MM.1S (cell line): ENCODE measurements around the gene TTC1.

Source experiments
- DNase-seq: peaks from one replicate; pipeline ENCODE4 v3.0.0-alpha.2; 2015
- H2AFZ ChIP-seq: fragments of 300-600 bp; sonication (generic); 2 replicates; pipeline ENCODE4 v1.6.0; 2016; ENCODE audit warnings: antibody characterized with exemption, low read length
- H3F3A ChIP-seq: fragments of 300-600 bp; sonication (generic); 2 replicates; pipeline ENCODE4 v1.6.1; 2016; ENCODE audit warnings: mild to moderate bottlenecking, antibody characterized with exemption, low read length, moderate library complexity, mixed read lengths; ENCODE audit not compliant: insufficient read depth
- H3K27ac ChIP-seq: fragments of 300-600 bp; sonication (generic); 2 replicates; pipeline ENCODE4 v1.5.1; 2016; ENCODE audit warnings: mild to moderate bottlenecking, low read length
- H3K27me3 ChIP-seq: fragments of 300-600 bp; sonication (generic); replicated peaks from 2 replicates; pipeline ENCODE4 v1.6.0; 2016; ENCODE audit warnings: low read length; ENCODE audit not compliant: insufficient read depth
- H3K36me3 ChIP-seq: fragments of 300-600 bp; sonication (generic); replicated peaks from 2 replicates; pipeline ENCODE4 v1.6.1; 2016; ENCODE audit warnings: mild to moderate bottlenecking, low read length, mixed read lengths; ENCODE audit not compliant: insufficient read depth
- H3K4me1 ChIP-seq: fragments of 300-600 bp; sonication (generic); 2 replicates; pipeline ENCODE4 v1.6.1; 2016; ENCODE audit warnings: low read length, mixed read lengths
- H3K4me2 ChIP-seq: fragments of 300-600 bp; sonication (generic); 2 replicates; pipeline ENCODE4 v1.6.0; 2016; ENCODE audit warnings: low read depth, low read length
- H3K4me3 ChIP-seq: fragments of 300-600 bp; sonication (generic); 2 replicates; pipeline ENCODE4 v1.5.1; 2016; ENCODE audit warnings: low read length, mixed read lengths
- H3K79me2 ChIP-seq: fragments of 300-600 bp; sonication (generic); 2 replicates; pipeline ENCODE4 v1.6.1; 2016; ENCODE audit warnings: mixed run types, low read length, mixed read lengths
- H3K9ac ChIP-seq: fragments of 300-600 bp; sonication (generic); 2 replicates; pipeline ENCODE4 v1.6.1; 2016; ENCODE audit warnings: low read length, mixed read lengths
- H3K9me2 ChIP-seq: fragments of 300-600 bp; sonication (generic); replicated peaks from 2 replicates; pipeline ENCODE4 v1.6.1; 2016; ENCODE audit warnings: mild to moderate bottlenecking, low read length, mixed read lengths; ENCODE audit not compliant: insufficient read depth
- H3K9me3 ChIP-seq: fragments of 300-600 bp; sonication (generic); replicated peaks from 2 replicates; pipeline ENCODE4 v1.6.1; 2016; ENCODE audit warnings: mild to moderate bottlenecking, low read length, mixed read lengths; ENCODE audit not compliant: insufficient read depth
- H4K20me1 ChIP-seq: fragments of 300-600 bp; sonication (generic); 2 replicates; pipeline ENCODE4 v1.6.1; 2016; ENCODE audit warnings: mild to moderate bottlenecking, low read length, moderate library complexity, mixed read lengths; ENCODE audit not compliant: insufficient read depth
- CTCF ChIP-seq: fragments of 300-600 bp; sonication (generic); IDR thresholded peaks from 2 replicates; pipeline ENCODE4 v1.5.1; 2016; ENCODE audit warnings: antibody characterized with exemption, low read length, mixed read lengths
- EZH2 ChIP-seq: fragments of 300-600 bp; sonication (generic); optimal IDR thresholded peaks from 2 replicates; pipeline ENCODE3; 2017; ENCODE audit warnings: low read depth, mild to moderate bottlenecking, antibody characterized with exemption, low read length, mixed read lengths
- EZH2phosphoT487 ChIP-seq: fragments of 300-600 bp; sonication (generic); IDR thresholded peaks from 2 replicates; pipeline ENCODE4 v1.6.1; 2018; ENCODE audit warnings: antibody characterized with exemption, low read length

TTC1 gene

DNA sequence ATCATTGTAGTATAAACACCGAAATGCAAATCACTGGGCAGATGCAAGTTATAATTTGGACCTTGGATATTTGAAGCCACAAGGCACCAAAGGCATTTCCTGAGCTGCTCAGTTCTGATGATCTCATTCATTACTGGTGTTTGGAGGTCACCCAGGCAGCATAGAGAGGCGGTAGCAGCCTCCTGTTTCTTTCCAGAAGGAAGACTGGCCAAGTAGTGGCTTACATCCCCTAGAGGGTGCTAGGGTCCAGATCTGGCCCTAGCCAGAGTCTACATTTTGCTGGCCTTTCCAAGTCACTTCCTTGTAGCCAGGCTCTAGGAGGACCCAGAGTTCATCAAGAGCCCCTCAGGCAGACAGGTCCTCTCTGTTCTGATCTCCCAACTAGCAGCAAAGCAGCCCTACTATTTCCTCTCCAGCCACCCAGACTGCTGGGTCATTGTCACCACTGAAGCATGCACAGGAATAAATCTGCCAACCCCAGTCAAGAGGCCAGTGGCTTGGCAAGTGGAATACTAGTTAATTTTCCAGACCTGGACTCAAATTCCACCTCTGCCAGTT, 33.4 kb upstream of the TTC1 start:
- no peaks in the 10 kb centered on the region for H3K36me3 ChIP-seq
- H3K9me3 ChIP-seq, result no peaks in the 10 kb centered on the region
- no peak overlapping the region for H3K27ac ChIP-seq
- H3K4me3 ChIP-seq, result no peak overlapping the region
- H2AFZ ChIP-seq, result no peak overlapping the region
- H3K79me2 ChIP-seq, result no peaks in the 10 kb centered on the region
- no peaks in the 10 kb centered on the region for H3F3A ChIP-seq
- no peaks in the 10 kb centered on the region for H3K9me2 ChIP-seq
- H3K4me2 ChIP-seq, result no peak overlapping the region
- DNase-seq, result no peak
- peaks cover 4% of the 10 kb centered on the region; the same call in 1 of the 2 replicates for H3K4me1 ChIP-seq
- H4K20me1 ChIP-seq, result no peaks in the 10 kb centered on the region
- no peaks in the 10 kb centered on the region for H3K27me3 ChIP-seq
- TF ChIP-seq EZH2phosphoT487 (no peak), CTCF (peak; percentile 13), EZH2 (no peak)
- H3K9ac ChIP-seq, result no peak overlapping the region

DNA sequence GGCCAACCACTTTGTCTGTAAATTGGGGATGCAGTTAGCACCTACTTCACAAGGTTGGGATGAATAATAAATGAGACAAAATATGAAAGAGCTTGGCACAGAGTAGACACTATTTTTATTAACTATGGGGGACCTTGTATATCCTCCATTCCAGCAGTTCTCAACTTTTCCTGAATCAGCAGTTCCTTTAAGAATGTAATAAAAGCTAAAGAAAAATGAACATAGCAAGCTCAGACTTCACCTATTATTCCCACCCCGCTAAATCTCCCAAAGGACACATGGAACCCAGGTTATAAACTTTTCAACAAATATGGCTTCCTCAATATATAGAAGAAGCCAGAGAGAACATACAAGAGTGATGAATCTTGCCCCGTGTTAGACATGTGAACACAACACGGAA, 32.0 kb upstream of the TTC1 start:
- H2AFZ ChIP-seq, result no peak overlapping the region
- H3K27ac ChIP-seq, result no peak overlapping the region
- no peaks in the 10 kb centered on the region for H3K9me2 ChIP-seq
- no peaks in the 10 kb centered on the region for H3K27me3 ChIP-seq
- no peaks in the 10 kb centered on the region for H3K36me3 ChIP-seq
- no peak overlapping the region for H3K4me2 ChIP-seq
- no peaks in the 10 kb centered on the region for H4K20me1 ChIP-seq
- DNase-seq, result no peak
- H3K4me3 ChIP-seq, result no peak overlapping the region
- H3K79me2 ChIP-seq, result no peaks in the 10 kb centered on the region
- H3K4me1 ChIP-seq, result peaks cover 4% of the 10 kb centered on the region; the same call in 1 of the 2 replicates
- TF ChIP-seq CTCF (no peak), EZH2phosphoT487 (no peak), EZH2 (no peak)
- no peaks in the 10 kb centered on the region for H3K9me3 ChIP-seq
- H3K9ac ChIP-seq, result no peak overlapping the region
- no peaks in the 10 kb centered on the region for H3F3A ChIP-seq

GRCh38 chr5:159978358-159978757, 30.6 kb upstream of the TTC1 start:
- H3K27me3 ChIP-seq, result no peaks in the 10 kb centered on the region
- no peaks in the 10 kb centered on the region for H3K36me3 ChIP-seq
- TF ChIP-seq EZH2 (no peak), CTCF (no peak), EZH2phosphoT487 (no peak)
- DNase-seq, result no peak
- no peaks in the 10 kb centered on the region for H3K9me2 ChIP-seq
- H3K9ac ChIP-seq, result no peak overlapping the region
- no peaks in the 10 kb centered on the region for H3K9me3 ChIP-seq
- no peak overlapping the region for H2AFZ ChIP-seq
- peaks cover 4% of the 10 kb centered on the region; the same call in 1 of the 2 replicates for H3K4me1 ChIP-seq
- no peaks in the 10 kb centered on the region for H3K79me2 ChIP-seq
- H4K20me1 ChIP-seq, result no peaks in the 10 kb centered on the region
- no peak overlapping the region for H3K4me3 ChIP-seq
- no peak overlapping the region for H3K4me2 ChIP-seq
- H3K27ac ChIP-seq, result no peak overlapping the region
- no peaks in the 10 kb centered on the region for H3F3A ChIP-seq
